HEK293 (cell line): ENCODE data around the gene FYB1.

Experiments
- CTCF ChIA-PET: fragments of 350-600 bp; formaldehyde crosslinking; extraction: SDS; loops from one replicate; lab custom pipeline; 2021; ENCODE audit warnings: antibody characterized with exemption; lab: Yijun Ruan, JAX
- POLR2A ChIA-PET: fragments of 300-600 bp; formaldehyde crosslinking; extraction: SDS; loops from one replicate; lab custom pipeline; 2020; ENCODE audit warnings: antibody characterized with exemption, inconsistent platforms; lab: Yijun Ruan, JAX
- H3K27ac ChIP-seq: fragments of 200-500 bp; sonication (Bioruptor generic); 2 replicates; pipeline ENCODE4 v1.5.1; 2014; ENCODE audit warnings: low read depth, low read length, control low read depth, inconsistent platforms; ENCODE audit errors: extremely low read depth
- H3K36me3 ChIP-seq, 2 experiments: fragments of 200-500 bp in 1 of 2; sonication (Bioruptor generic) in 1 of 2; 1 replicate in 1 of 2; 2 replicates in 1 of 2; pipeline ENCODE4 v1.5.1; 2014 to 2017; ENCODE audit warnings: inconsistent platforms in 2 of 2, low read length in 2 of 2; ENCODE audit not compliant: control insufficient read depth in 2 of 2, insufficient read depth in 1 of 2
- H3K4me1 ChIP-seq: fragments of 200-500 bp; sonication (Bioruptor generic); 2 replicates; pipeline ENCODE4 v1.5.1; 2014; ENCODE audit warnings: mild to moderate bottlenecking, low read length, inconsistent platforms; ENCODE audit not compliant: control insufficient read depth, insufficient read depth
- H3K4me3 ChIP-seq: 2 replicates; pipeline ENCODE4 v1.5.1; 2011; ENCODE audit warnings: low read depth, mild to moderate bottlenecking, control low read depth, low read length, moderate library complexity
- H3K9me3 ChIP-seq: fragments of 200-500 bp; sonication (Bioruptor generic); 2 replicates; pipeline ENCODE4 v1.5.1; 2014; ENCODE audit warnings: low read depth, low read length, inconsistent platforms; ENCODE audit not compliant: control insufficient read depth, insufficient read depth
- GFI1B ChIP-seq: fragments of 450-650 bp; formaldehyde crosslinking; IDR thresholded peaks from 2 replicates; pipeline ENCODE4 v1.5.1; 2016; ENCODE audit warnings: missing biosample characterization, missing genetic modification characterization
- MEIS1 ChIP-seq: sonication (generic); formaldehyde crosslinking; IDR thresholded peaks from 2 replicates; pipeline ENCODE4 v1.8.1; 2022; ENCODE audit warnings: missing genetic modification reagents, mild to moderate bottlenecking, borderline replicate concordance
- PRDM10 ChIP-seq: fragments of 450-650 bp; formaldehyde crosslinking; IDR thresholded peaks from 2 replicates; pipeline ENCODE4 v1.5.1; 2016; ENCODE audit warnings: missing biosample characterization, missing genetic modification characterization
- REPIN1 ChIP-seq: fragments of 450-650 bp; formaldehyde crosslinking; IDR thresholded peaks from 2 replicates; pipeline ENCODE4 v1.5.1; 2017; ENCODE audit warnings: missing biosample characterization, missing genetic modification characterization, low read depth
- SETDB1 ChIP-seq: IDR thresholded peaks from one replicate; pipeline ENCODE4 v1.6.1; 2017; ENCODE audit warnings: mild to moderate bottlenecking, low read length, moderate library complexity, mixed read lengths; ENCODE audit not compliant: insufficient read length
- ZFHX2 ChIP-seq: fragments of 450-650 bp; formaldehyde crosslinking; conservative IDR thresholded peaks from 2 replicates; pipeline ENCODE4 v1.5.1; 2016; ENCODE audit warnings: missing biosample characterization, missing genetic modification characterization
- ZNF140 ChIP-seq: fragments of 450-650 bp; formaldehyde crosslinking; IDR thresholded peaks from 2 replicates; pipeline ENCODE4 v1.5.1; 2016; ENCODE audit warnings: missing biosample characterization, missing genetic modification characterization
- ZNF169 ChIP-seq: fragments of 450-650 bp; formaldehyde crosslinking; IDR thresholded peaks from 2 replicates; pipeline ENCODE4 v1.5.1; 2016; ENCODE audit warnings: missing biosample characterization, missing genetic modification characterization
- ZNF184 ChIP-seq: fragments of 450-650 bp; IDR thresholded peaks from 2 replicates; pipeline ENCODE4 v1.5.1; 2018; ENCODE audit warnings: missing biosample characterization, mild to moderate bottlenecking, missing genetic modification characterization
- ZNF341 ChIP-seq: fragments of 450-650 bp; formaldehyde crosslinking; IDR thresholded peaks from 2 replicates; pipeline ENCODE4; 2016; ENCODE audit warnings: low read depth, missing biosample characterization, missing genetic modification characterization
- ZNF366 ChIP-seq: fragments of 450-650 bp; formaldehyde crosslinking; conservative IDR thresholded peaks from 2 replicates; pipeline ENCODE4 v1.5.1; 2016; ENCODE audit warnings: missing biosample characterization, missing genetic modification characterization
- ZNF501 ChIP-seq: fragments of 450-650 bp; formaldehyde crosslinking; IDR thresholded peaks from 2 replicates; pipeline ENCODE4 v1.5.1; 2016; ENCODE audit warnings: missing biosample characterization, missing genetic modification characterization
- ZNF510 ChIP-seq: fragments of 450-650 bp; formaldehyde crosslinking; IDR thresholded peaks from 2 replicates; pipeline ENCODE4 v1.5.1; 2018; ENCODE audit warnings: mild to moderate bottlenecking, missing genetic modification characterization, missing biosample characterization; ENCODE audit not compliant: insufficient replicate concordance
- ZNF580 ChIP-seq: fragments of 450-650 bp; formaldehyde crosslinking; IDR thresholded peaks from 2 replicates; pipeline ENCODE4 v1.5.1; 2016; ENCODE audit warnings: missing biosample characterization, missing genetic modification characterization
- ZNF621 ChIP-seq: fragments of 450-650 bp; formaldehyde crosslinking; IDR thresholded peaks from 2 replicates; pipeline ENCODE4 v1.5.1; 2017; ENCODE audit warnings: missing biosample characterization, missing genetic modification characterization
- ZNF664 ChIP-seq: fragments of 450-650 bp; formaldehyde crosslinking; IDR thresholded peaks from 2 replicates; pipeline ENCODE4 v1.5.1; 2016; ENCODE audit warnings: missing biosample characterization, missing genetic modification characterization
- ZNF704 ChIP-seq: fragments of 450-650 bp; formaldehyde crosslinking; IDR thresholded peaks from 2 replicates; pipeline ENCODE4 v1.5.1; 2016; ENCODE audit warnings: missing biosample characterization, missing genetic modification characterization

FYB1 gene

GRCh38 chr5:39240750-39241149 lies 21.4 kb upstream of the FYB1 start (continued):
- 0 out of 2 replicates have a peak, but pooled peaks have one; percentile 18 for TF ChIP-seq ZNF580 (tag by site-specific recombination)
- TF ChIP-seq, all 188 proteins: peak for 3

- no peak overlapping the region for H3K27ac ChIP-seq
- H3K4me3 ChIP-seq, result no peak overlapping the region
- H3K9me3 ChIP-seq, result no peaks in the 10 kb centered on the region; the same call in 1 of the 2 replicates
- ChIA-PET POLR2A (no interaction called here), CTCF (no interaction called here)
- no peaks in the 10 kb centered on the region for H3K36me3 ChIP-seq
- no peaks in the 10 kb centered on the region; the same call in 1 of the 2 replicates for H3K4me1 ChIP-seq
- TF ChIP-seq ZNF621 (tag by site-specific recombination), result no peak
Measured at GRCh38 chr5:39238366-39239105, 19.2 kb upstream of the FYB1 start.

- no peak for TF ChIP-seq REPIN1 (tag by site-specific recombination)
- CTCF ChIA-PET, result interaction anchor here (0.9 kb wide), 1 partner anchor 19 kb away, joined by 3 read pairs; no protein-coding TSS in a partner anchor
- H3K36me3 ChIP-seq, result no peaks in the 10 kb centered on the region
Measured at GRCh38 chr5:39236718-39237117, 17.4 kb upstream of the FYB1 start.

GRCh38 chr5:39235648-39236047 lies 16.3 kb upstream of the FYB1 start:
- H3K36me3 ChIP-seq, result no peaks in the 10 kb centered on the region
- TF ChIP-seq ZNF140 (tag by site-specific recombination), result no peak
- no peak for TF ChIP-seq ZNF664 (tag by site-specific recombination)
- TF ChIP-seq ZNF704 (tag by site-specific recombination), result no peak
- no peak for TF ChIP-seq ZNF501 (tag by site-specific recombination)
- no peak for TF ChIP-seq ZNF341 (tag by site-specific recombination)
- TF ChIP-seq SETDB1, result no peak
- TF ChIP-seq ZFHX2 (tag by site-specific recombination), result no peak
- TF ChIP-seq PRDM10 (tag by site-specific recombination), result no peak
- no peak for TF ChIP-seq GFI1B (tag by site-specific recombination)
- TF ChIP-seq ZNF169 (tag by site-specific recombination), result no peak
- no peak for TF ChIP-seq MEIS1
- TF ChIP-seq ZNF510, result no peak
- TF ChIP-seq ZNF184 (tag by site-specific recombination), result no peak
- no peak for TF ChIP-seq ZNF366
- TF ChIP-seq, all 188 proteins: peak for 0
- H3K4me1 ChIP-seq, result no peaks in the 10 kb centered on the region; the same call in 1 of the 2 replicates
- no peak overlapping the region for H3K27ac ChIP-seq
- CTCF ChIA-PET, result no interaction called here
- H3K9me3 ChIP-seq, result no peaks in the 10 kb centered on the region
- H3K4me3 ChIP-seq, result no peak overlapping the region
- POLR2A ChIA-PET, result no interaction called here

More at GRCh38 chr5:39236718-39237117, 17.4 kb upstream of the FYB1 start:
- Histone ChIP-seq H3K4me3 (no peak overlapping the region), H3K27ac (no peak overlapping the region), H3K9me3 (no peaks in the 10 kb centered on the region; the same call in 1 of the 2 replicates), H3K4me1 (no peaks in the 10 kb centered on the region; the same call in 1 of the 2 replicates)
- POLR2A ChIA-PET, result no interaction called here
